HG02943 (cell line): ENCODE measurements around the gene KAT6B.
"Not testable (repeated sequence)": the region's sequence is repeated elsewhere in the genome, so short reads cannot be mapped to it uniquely, and the experiment has no call there.

Experiments
- ATAC-seq: cut with Tn5 transposase; IDR thresholded peaks from one replicate; pipeline ENCODE4 v1.9.1; 2021; ENCODE audit warnings: mild to moderate bottlenecking, low read depth, moderate library complexity; ENCODE audit not compliant: unreplicated experiment

The KAT6B gene

DNA sequence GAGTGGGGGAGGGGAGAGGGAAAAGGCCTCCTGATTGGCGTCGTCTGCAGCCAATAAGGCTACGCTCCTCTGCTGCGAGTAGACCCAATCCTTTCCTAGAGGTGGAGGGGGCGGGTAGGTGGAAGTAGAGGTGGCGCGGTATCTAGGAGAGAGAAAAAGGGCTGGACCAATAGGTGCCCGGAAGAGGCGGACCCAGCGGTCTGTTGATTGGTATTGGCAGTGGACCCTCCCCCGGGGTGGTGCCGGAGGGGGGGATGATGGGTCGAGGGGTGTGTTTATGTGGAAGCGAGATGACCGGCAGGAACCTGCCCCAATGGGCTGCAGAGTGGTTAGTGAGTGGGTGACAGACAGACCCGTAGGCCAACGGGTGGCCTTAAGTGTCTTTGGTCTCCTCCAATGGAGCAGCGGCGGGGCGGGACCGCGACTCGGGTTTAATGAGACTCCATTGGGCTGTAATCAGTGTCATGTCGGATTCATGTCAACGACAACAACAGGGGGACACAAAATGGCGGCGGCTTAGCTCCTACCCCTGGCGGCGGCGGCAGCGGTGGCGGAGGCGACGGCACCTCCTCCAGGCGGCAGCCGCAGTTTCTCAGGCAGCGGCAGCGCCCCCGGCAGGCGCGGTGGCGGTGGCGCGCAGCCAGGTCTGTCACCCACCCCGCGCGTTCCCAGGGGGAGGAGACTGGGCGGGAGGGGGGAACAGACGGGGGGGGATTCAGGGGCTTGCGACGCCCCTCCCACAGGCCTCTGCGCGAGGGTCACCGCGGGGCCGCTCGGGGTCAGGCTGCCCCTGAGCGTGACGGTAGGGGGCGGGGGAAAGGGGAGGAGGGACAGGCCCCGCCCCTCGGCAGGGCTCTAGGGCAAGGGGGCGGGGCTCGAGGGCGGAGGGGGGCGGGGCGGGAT lies at the start of gene KAT6B:
TSS of gene KAT6B (plus strand) at position 459 of the 903 bp plus-strand sequence. CDS start 16,258 bp downstream, outside the sequence.
- ATAC-seq, result peak; percentile 83

DNA sequence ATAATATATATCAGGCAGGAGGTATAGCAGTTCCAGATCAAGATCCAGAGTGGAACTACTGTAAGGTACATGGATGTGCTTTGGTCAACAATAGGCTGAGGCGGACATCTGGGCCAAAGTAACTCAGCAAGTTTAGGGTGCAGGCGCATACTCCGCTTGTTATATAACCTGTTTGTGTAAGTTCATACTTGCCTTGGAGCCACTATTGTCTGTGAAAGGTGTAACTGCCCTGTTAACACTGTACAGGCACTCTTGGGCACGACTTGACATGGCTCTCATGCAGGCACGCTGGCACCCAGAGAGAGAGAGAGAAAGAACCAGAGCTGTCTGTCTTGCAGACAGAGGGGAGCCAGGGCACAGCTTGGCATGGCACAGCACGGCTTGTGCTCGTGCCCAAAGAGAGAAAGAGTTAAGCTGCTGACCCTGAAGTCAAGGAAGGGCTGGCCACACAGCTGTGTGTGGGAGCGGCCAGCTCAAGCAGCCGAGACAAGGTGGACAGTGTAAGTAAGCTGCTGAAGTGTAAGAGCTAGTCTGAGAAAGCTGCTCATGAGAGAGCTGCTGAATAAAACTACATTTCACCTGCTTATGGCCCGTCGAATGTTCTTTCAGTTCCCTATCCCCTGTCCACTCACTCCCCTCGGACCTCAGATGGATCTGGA lies 47.8 kb upstream of the KAT6B start:
- ATAC-seq, result no peak

DNA sequence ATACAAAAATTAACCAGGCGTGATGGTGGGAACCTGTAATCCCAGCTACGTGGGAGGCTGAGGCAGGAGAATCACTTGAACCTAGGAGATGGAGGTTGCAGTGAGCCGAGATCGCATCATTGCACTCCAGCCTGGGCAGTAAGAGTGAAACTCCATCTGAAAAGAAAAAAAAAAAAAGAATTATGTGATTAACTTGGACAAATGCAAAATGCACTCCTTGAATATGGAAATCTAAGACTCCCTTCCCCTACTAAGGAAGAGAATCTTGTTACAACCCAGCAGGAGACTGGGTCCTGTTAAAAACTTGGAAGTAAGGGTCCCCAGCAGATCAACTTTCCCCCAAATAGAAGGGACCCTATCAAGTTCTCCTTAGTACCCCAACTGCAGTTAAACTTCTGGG lies 44.5 kb upstream of the KAT6B start:
- not testable (repeated sequence) for ATAC-seq

GRCh38 chr10:74784462-74784861 lies 41.9 kb upstream of the KAT6B start:
- ATAC-seq, result no peak

GRCh38 chr10:74786126-74786525 lies 40.3 kb upstream of the KAT6B start:
- ATAC-seq, result no peak

DNA sequence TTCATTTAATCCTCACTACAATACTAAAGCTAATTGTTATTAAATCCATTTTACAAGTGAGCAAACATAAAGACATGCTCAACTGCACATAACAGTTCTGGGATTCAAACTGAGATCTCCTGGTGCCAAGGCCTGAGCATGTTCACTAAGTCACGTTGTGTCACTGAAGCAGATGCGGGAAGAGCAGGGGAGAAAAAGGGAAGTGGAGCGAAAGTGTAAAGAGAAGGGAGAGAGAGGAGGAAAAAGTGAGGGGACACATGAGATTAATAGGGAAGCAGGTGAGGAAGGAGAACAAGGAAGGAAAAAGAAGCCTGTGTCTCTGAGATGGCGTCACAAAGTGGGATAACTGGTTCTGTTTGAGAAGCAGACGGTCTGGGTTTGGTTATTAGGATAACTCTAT lies 38.9 kb upstream of the KAT6B start:
- no peak for ATAC-seq

GRCh38 chr10:74791979-74792378 lies 34.4 kb upstream of the KAT6B start:
- not testable (repeated sequence) for ATAC-seq

GRCh38 chr10:74792726-74793125 lies 33.7 kb upstream of the KAT6B start:
- ATAC-seq, result no peak

GRCh38 chr10:74793240-74793639 lies 33.2 kb upstream of the KAT6B start:
- not testable (repeated sequence) for ATAC-seq

- no peak for ATAC-seq
Observed at GRCh38 chr10:74794531-74794930, 31.9 kb upstream of the KAT6B start.

- ATAC-seq, result no peak
Observed at GRCh38 chr10:74797550-74797949, 28.9 kb upstream of the KAT6B start.

DNA sequence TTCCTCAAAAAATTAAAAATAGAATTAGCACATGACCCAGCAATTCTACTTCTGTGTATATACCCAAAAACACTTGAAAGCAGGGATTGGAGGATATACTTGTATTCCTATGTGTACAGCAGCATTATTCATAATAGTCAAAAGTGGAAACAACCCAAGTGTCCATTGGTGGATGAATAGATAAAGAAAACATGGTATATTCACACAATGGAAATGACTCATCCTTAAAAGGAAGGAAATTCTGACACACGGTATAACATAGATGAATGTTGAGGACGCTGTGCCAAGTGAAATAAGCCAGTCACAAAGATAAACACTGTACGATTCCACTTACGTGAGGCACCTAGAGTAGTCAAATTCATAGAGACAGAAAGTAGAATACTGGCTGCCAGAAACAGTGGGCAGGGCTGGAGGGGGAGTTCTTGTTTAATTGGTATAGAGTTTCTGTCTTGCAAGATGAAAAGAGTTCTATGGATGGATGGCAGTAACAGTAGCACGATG lies 26.6 kb upstream of the KAT6B start:
- no peak for ATAC-seq

DNA sequence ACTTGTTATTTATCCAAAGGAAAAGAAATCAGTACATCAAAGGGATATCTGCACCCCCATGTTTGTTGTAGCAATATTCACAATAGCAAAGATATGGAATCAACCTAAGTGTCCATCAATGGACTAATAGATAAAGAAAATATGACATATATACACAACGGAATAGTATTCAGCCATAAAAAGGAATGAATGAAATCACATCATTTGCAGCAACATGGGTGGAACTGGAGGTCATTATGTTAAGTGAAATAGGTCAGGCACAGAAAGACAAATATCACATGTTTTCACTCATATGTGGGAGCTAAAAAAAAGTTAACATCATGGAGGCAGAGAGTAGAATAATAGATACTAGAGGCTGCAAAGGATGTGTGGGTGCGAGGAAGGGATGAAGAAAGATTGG lies 25.0 kb upstream of the KAT6B start:
- no peak for ATAC-seq

DNA sequence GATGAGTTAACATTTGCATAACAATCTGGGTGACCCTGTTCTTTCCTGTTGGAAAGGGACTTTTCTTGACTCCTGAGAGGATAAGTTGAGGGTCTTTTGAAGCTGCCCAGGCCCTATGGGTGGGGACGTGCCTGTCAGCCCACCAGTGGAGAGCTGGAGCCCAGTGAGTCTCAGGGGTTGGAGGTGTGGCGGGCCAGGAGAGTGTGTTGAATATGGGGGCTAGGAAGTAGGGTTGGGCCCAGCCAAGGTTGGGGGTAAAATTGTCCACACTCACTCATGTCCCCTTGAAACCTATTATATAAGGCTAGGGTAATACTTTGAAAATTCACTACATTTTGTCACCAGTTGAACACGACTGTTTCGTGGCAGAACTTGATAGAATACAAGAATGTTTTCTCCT lies 17.9 kb upstream of the KAT6B start:
- ATAC-seq, result no peak

- no peak for ATAC-seq
Observed at GRCh38 chr10:74810087-74810486, 16.3 kb upstream of the KAT6B start.

DNA sequence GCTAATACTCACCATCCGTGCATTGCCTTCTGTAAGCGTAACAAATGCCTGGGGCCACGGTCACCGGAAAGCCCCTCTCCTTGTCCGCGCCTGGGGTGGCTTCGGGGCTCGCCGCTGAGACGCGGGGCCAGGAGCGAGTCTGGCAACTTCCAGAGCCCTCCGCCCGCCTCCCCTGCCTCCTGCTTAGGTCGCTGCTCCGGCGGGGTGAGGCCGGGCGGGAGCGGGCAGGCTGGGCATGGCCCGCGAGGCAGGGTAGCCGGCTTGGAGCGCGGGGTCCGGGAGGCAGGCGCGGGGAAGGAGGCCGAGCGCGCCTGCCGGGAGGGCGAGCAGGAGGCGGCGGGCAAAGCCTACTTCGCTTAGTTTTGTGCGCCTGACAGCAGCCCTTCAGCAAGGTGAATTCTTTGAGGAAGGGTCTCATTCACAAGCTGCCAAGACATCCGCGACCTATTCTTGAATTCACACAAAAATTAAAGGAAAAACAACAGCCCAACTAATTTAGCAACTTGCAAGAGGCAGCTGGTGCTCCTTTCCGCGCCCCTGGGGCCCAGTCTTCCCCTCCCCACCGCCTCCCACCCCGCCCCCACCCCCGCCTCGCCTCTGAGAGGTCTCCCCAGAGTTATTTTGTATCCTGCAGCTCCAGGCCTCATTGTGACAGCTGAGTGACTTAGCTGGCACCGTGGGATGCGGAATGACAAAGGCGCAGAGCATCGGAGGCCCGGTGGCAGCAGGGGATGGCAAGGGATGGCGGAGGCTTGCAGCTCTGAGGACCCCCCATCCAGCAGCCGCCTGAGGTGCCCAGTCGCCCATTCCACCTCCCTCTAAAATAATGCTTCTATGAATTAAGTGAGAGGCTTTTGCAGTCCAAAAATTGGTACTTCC lies 12.8 kb upstream of the KAT6B start:
- ATAC-seq, result no peak

DNA sequence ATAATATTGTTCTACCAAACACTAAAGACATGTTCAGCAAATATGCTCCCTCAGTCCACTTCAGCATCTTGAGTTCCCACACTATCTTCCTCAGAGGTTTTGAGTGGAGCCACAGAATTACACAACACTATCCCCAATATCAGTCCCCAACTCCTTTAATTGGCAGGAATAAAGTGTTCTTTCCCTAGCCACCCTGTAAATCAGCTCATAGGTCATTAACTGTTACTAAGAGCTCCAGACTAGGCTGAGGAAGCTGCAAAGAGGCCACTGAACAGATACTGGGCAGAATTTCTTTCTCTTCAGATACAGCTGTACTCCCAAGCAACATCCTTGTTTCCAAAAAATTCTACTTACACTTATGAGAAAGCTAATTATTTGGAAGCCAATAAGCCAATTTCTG lies 11.6 kb upstream of the KAT6B start:
- no peak for ATAC-seq

DNA sequence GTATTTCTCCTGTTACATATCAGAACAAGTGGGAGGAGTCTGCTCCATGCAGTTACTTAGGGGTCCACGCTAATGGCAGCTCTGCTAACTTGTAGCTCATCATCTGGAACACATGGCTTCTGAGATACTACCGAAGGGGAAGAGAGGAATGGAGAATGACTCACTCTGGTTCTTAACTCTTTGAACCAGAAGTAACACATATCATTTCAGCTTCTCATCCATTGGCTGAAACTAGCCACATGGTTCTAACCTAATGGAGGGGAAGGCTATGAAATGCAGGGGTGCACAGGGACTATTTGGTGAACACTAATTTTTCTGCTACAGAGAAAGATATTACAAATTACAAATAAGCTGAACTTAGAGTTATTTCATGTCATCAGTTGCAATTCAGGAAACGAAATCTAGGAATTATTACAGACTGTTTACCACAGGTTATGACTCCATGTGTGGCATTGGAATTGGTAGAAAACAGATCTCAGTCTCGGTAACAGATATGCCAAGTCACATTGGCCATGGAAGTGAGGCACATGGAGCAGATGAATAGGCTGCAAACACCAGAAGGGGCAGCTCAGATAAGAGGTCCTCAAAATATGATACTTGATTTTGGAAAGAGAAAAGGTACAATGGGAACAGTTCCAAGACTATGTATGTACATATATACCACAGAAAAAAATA lies 9.4 kb upstream of the KAT6B start:
- ATAC-seq, result no peak

GRCh38 chr10:74821501-74821900 lies 4.9 kb upstream of the KAT6B start:
- no peak for ATAC-seq

DNA sequence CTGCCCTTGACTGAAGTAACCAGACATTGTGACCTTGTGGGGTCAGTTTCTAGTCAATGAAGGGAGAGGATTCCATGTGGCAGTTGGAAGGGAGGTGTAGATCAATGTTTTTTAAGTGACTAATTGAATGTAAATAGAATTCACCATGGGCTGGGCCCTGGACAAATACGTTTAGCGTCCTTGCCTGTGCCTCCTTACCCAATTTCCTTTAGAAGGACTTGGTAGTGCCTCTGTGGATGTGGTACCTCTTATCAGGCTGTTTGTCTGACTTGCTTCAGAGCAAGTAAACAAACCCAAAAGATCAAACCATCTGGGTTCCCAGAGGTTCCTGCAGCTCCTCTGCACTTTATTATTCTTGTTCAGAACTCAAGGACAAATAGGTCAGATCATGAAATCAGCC lies 4.3 kb upstream of the KAT6B start:
- ATAC-seq, result no peak
